Measurements from ENCODE around the gene MAPK11.

The MAPK11 gene

DNA sequence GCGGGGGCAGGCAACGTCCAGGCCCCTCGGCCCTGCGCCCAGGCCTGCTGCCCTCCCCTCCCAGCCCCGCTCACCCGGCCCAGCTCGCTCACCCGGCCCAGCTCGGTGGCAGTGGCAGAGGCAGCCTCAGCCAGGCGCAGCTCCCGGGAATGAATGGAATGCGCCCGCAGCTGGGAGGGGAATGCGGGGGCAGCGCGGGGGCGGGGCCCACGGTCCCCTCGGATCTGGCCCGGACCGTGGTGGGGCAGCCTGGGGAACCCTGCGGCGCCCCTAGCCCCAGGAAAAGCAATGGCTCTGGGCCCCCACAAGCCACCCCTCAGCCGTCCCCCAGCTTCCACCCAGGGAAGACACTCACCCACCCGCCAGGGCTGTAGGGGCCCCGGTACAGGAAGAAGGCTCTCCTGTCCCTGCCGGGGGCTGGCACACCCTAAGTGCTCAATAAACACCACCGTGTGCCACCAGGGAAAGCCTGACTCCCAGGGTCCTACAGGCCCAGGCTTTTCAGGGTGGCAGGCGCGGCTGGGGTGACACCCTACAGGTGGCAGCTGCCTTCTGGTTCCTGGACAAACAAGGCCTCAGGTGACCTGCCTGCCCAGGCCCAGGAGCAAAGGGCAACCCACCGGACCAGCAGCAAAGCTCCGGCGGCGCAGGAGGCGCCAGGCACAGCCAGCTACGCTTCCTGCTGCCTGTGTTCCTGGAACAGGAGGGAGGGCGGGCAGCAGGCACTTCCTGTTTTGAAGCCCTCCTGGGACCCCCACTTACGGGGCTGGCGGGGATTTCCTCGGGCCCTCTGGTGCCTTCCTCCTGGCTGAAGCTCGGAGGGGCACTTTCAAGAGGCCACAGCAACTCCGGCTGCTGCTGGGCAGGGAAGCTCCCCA lies 23.5 kb upstream of the MAPK11 start:
- DNase-seq (ENCODE audit: low spot score), result peak; percentile 90

GRCh38 chr22:50292643-50293440 lies 22.7 kb upstream of the MAPK11 start:
- DNase-seq (ENCODE audit: low spot score), result no peak

DNA sequence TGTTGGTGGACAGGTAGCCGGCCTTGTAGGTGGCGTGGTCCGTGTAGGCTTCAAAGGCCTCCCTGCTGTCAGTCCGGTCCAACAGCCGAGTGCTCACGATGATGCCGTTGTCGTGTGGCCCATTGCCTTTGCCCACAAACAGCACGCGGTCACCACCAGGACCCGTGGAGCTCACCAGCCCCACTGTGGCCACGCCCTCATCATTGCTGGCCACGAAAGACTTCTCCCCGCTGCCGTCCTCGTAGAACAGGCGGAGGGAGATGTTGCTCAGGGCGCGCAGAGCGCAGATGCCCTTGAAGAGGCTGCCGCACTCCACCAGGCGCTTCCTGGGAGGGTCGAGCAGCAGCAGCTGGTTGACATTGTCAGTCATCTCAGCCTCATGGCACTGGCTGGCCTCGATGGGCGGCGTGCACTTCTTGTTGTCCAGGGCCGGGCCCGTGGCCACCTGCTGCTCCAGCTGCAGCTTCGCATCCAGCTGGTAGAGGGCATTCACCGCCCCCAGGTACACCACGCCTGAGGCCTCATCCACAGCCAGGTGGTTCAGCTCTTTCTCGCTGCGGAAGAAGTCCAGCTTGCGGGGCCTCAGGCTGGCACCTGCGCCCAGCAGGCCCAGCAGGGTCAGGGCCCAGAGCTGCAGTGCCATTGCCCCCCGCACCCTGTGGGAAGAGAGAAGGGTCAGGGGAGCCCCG lies 19.9 kb upstream of the MAPK11 start:
- no peak for DNase-seq (ENCODE audit: low spot score)

- no peak for DNase-seq (ENCODE audit: low spot score)
Measured at GRCh38 chr22:50289151-50289941, 19.2 kb upstream of the MAPK11 start.

DNA sequence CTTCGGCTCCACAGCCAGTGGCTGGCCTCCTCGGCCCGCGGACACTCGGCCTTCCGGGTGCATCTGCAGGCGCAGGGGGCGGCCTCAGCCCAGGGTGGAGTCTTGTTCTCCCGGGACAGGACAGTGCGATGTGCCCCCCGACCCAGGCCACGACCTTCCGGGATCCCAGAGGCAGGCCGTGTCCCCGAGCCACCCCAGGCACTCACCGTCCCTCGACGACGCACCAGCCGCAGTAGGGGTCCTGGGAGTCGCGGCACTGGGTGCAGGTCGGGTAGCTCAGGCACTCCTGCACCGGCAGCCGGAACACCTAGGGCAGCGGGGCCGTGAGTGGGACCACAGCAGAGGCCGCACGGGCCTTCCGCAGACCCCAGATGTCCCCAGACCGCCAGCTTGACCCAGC lies 17.6 kb upstream of the MAPK11 start:
- DNase-seq (ENCODE audit: low spot score), result no peak

DNA sequence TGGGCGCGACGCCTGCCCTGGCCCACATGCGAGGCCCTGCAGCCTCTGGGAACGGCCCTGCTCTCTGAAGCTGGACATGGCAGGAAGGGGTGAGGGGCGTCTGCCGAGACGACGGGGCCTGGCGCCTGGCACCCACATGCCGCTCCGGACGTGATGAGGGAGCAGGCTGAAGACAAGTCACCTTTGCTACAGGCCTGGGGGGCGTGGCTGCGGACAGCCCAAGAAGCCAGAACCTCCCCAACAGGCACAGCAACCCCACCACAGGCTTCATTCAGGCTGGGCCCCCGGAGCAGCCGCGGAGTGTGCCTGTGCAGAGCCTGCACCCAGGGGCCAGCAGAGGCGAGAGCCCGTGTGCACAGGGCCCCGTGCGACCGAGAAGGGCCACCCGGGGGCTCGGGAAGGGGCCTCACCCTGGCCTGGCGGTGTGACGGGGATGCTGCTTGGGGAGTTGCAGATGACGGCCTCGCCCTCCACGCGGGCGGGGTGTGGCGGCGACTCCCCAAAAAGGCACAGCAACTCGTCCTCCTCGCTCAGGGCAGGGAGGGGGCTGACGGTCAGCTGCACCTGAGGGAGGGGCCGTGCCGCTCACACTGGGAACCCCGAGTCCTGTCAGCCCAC lies 16.6 kb upstream of the MAPK11 start:
- DNase-seq (ENCODE audit: low spot score), result no peak

GRCh38 chr22:50286275-50286674 lies 16.1 kb upstream of the MAPK11 start:
- DNase-seq (ENCODE audit: low spot score), result no peak

DNA sequence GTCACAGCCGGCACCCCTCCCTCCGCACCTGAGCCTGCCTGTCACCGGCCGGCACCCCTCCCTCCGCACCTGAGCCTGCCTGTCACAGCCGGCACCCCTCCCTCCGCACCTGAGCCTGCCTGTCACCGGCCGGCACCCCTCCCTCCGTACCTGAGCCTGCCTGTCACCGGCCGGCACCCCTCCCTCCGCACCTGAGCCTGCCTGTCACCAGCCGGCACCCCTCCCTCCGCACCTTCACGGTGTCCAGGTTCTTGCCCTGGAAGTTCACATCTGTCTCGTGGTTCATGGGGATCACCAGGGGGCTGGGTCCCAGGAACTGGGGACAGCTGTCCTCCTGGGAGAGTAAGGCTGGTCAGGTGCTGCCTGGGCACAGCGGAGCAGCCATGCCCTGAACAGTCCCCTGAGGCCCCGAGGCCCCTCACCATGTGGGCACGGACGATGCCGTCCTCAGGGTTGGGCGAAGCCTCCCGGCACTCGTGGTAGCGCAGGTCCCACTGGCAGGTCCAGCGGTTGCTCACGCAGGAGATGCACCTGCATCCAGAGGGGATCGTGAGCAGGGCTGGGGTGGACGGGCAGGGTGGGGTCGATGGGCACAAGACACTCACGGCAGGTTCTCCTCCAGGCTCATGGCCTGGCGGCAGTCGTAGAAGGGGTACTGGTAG lies 15.5 kb upstream of the MAPK11 start:
- DNase-seq (ENCODE audit: low spot score), result no peak

DNA sequence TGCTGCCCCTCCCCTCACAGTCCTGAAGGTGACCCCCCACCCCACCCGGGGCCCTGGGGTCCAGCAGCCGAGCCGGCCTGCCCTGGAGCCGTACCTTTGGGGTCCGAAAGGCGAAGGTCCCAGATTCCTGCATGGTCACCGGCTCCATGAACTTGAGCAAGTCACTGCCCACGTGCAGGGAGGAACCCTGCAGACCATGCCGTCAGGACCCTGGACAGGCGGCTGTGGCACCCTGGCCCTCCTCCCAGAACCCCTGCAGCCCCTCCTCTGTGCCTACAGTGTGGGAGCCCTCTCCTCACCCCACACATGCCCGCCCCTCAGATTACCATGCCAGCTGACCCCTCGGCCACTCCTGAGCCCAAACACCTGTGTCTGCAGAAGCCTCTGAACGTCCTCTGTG lies 14.3 kb upstream of the MAPK11 start:
- DNase-seq (ENCODE audit: low spot score), result no peak

DNA sequence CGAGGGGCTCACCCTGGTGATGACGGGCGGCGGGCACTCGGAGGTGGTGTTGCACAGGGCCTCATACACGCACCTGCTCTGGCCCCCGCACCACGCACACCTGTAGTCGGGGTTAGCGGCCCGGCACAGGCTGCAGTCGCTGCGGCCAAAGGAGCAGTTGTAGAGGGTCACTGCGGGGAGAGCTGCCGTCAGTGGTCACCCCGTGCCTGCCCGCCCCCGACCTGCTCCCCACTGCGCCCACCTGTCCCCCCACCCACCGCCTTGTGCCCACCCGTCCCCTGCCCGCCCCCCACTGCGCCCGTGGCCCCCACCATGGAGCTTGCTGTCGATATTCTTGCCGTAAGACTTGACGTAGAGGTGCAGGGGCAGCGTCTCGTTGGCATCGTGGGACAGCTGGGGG lies 13.6 kb upstream of the MAPK11 start:
- no peak for DNase-seq (ENCODE audit: low spot score)

GRCh38 chr22:50282361-50283155 lies 12.4 kb upstream of the MAPK11 start:
- DNase-seq (ENCODE audit: low spot score), result no peak

- DNase-seq (ENCODE audit: low spot score), result no peak
Measured at GRCh38 chr22:50281957-50282356, 11.8 kb upstream of the MAPK11 start.

- no peak for DNase-seq (ENCODE audit: low spot score)
Measured at GRCh38 chr22:50281384-50281760, 11.2 kb upstream of the MAPK11 start.

DNA sequence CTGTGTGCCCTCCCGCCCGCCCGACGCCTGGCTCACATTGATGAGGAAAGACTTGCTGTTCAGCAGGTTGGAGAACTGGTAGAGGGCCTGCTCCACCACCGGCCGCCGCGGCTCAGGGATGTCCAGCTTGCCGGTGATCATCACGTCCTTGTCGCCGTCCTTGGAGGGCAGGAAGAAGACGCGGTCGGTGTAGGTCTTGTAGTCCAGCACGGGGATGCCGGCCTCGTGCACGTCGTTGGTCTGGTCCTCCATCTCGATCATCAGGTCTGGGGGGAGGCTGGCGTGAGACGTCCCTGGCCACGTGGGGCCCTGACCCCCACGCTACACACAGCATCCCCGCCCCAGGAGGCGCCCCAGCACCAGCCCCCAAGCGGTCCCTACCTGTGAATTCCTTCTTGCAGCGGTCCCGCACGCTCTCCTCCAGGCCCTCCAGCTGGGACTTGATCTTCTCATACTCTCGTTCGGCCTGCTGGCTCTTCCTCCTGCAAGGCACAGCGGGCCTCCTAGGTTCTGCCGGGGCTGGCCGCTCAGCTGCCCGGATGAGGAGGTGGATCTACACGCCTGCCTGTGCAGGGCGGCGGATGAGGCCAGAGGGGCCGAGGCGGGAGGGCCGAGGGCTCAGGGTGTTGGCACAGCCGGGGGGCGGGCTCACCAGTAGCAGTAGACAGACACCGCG lies 10.7 kb upstream of the MAPK11 start:
- DNase-seq (ENCODE audit: low spot score), result no peak

- DNase-seq (ENCODE audit: low spot score), result no peak
Measured at GRCh38 chr22:50280022-50280707, 10.0 kb upstream of the MAPK11 start.

GRCh38 chr22:50278956-50279619 lies 8.9 kb upstream of the MAPK11 start:
- no peak for DNase-seq (ENCODE audit: low spot score)

DNA sequence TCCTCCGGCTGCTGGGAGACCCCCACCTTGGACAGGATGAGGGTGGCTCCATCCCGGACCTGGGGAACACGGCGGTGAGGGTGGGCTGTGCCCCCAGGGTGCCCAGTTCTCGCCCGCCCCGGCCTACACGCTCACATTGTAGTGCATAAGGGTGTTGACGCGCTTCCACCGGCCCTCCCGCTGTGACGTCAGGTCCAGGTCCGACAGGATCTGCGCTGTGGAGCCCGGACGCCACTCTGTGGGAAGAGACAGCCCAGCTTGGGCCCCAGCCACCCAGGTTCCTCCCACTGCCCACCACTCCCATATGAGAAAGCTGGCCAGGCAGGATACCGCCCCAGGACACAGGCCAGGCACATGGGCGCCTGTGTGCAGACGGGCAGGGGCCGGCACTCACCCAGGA lies 8.3 kb upstream of the MAPK11 start:
- DNase-seq (ENCODE audit: low spot score), result no peak

DNA sequence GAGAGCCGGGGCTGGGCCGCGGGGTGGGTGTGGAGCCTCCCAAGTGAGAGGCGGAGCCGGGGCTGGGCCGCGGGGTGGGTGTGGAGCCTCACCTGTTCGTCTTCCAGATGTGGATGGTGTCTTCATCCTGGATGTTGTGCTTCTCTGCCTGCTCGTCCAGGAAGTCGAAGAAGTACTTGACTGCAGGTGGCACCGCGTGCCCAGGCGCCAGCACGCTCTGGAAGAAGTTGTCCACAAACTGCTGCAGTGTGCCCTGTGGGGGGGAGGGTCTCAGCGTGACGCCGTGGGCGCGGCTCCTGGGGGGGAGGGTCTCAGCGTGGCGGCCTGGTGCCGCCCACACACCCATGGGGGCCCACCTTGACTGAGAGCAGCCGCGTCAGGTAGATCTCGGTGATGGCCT lies 7.6 kb upstream of the MAPK11 start:
- DNase-seq (ENCODE audit: low spot score), result no peak
